ENCODE data around the gene TMTC2.
"Not testable (repeated sequence)": the region's sequence is repeated elsewhere in the genome, so short reads cannot be mapped to it uniquely, and the experiment has no call there.

Gene TMTC2

DNA sequence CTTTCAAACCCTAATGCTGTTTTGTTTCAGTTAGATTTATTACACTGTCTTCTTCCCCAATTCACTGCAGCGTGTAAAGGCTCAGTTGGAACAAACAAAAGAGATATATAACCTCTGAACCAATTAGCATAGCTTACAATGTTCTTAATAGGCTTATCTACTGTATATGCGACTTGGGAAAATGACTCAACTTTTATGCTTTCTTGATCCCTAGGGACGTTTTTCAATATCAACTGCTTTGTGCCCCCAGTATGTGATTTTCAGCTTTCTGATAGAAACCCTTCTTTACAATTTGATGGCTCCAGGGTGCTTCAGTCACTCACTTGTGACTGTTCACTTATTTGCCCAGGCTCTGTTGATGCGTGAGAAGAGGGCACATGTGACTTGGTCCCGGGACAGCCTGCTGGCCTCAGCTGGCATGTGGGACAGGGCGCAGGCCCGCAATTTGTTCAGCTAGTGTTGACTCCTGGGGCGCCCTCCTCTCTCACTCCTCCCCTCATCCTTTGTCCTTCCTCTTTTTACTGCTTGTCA lies 107.1 kb downstream of the TMTC2 start:
- no peaks in the 10 kb centered on the region for H3K9me3 ChIP-seq (ENCODE audit: control insufficient read depth, low read length)
- H3K36me3 ChIP-seq (ENCODE audit: control insufficient read depth, insufficient read depth, low read length, severe bottlenecking), result no peaks in the 10 kb centered on the region
- DNase-seq (ENCODE audit: low read depth), result no peak
- no peaks in the 10 kb centered on the region for H3K27me3 ChIP-seq (replicated peaks; ENCODE audit: control insufficient read depth, insufficient read depth, low read length)
- H3K9ac ChIP-seq (ENCODE audit: low read length), result no peak overlapping the region
- H3K4me3 ChIP-seq (ENCODE audit: low read length), result no peak overlapping the region
- H3K4me1 ChIP-seq (ENCODE audit: control insufficient read depth, insufficient read depth, low read length), result no peaks in the 10 kb centered on the region

GRCh38 chr12:82797480-82797879 lies 110.8 kb downstream of the TMTC2 start:
- H3K9me3 ChIP-seq (ENCODE audit: control insufficient read depth, low read length), result no peaks in the 10 kb centered on the region
- H3K4me3 ChIP-seq (ENCODE audit: low read length), result no peak overlapping the region
- H3K4me1 ChIP-seq (ENCODE audit: control insufficient read depth, insufficient read depth, low read length), result no peaks in the 10 kb centered on the region
- no peaks in the 10 kb centered on the region for H3K36me3 ChIP-seq (ENCODE audit: control insufficient read depth, insufficient read depth, low read length, severe bottlenecking)
- no peak for DNase-seq (ENCODE audit: low read depth)
- H3K9ac ChIP-seq (ENCODE audit: low read length), result no peak overlapping the region
- H3K27me3 ChIP-seq (replicated peaks; ENCODE audit: control insufficient read depth, insufficient read depth, low read length), result no peaks in the 10 kb centered on the region

- no peak for DNase-seq (ENCODE audit: low read depth)
- H3K9ac ChIP-seq (ENCODE audit: low read length), result no peak overlapping the region
- H3K4me1 ChIP-seq (ENCODE audit: control insufficient read depth, insufficient read depth, low read length), result no peaks in the 10 kb centered on the region
- no peaks in the 10 kb centered on the region for H3K9me3 ChIP-seq (ENCODE audit: control insufficient read depth, low read length)
- no peak overlapping the region for H3K4me3 ChIP-seq (ENCODE audit: low read length)
- H3K36me3 ChIP-seq (ENCODE audit: control insufficient read depth, insufficient read depth, low read length, severe bottlenecking), result no peaks in the 10 kb centered on the region
- no peaks in the 10 kb centered on the region for H3K27me3 ChIP-seq (replicated peaks; ENCODE audit: control insufficient read depth, insufficient read depth, low read length)
Observed at GRCh38 chr12:82800185-82800584, 113.5 kb downstream of the TMTC2 start.

DNA sequence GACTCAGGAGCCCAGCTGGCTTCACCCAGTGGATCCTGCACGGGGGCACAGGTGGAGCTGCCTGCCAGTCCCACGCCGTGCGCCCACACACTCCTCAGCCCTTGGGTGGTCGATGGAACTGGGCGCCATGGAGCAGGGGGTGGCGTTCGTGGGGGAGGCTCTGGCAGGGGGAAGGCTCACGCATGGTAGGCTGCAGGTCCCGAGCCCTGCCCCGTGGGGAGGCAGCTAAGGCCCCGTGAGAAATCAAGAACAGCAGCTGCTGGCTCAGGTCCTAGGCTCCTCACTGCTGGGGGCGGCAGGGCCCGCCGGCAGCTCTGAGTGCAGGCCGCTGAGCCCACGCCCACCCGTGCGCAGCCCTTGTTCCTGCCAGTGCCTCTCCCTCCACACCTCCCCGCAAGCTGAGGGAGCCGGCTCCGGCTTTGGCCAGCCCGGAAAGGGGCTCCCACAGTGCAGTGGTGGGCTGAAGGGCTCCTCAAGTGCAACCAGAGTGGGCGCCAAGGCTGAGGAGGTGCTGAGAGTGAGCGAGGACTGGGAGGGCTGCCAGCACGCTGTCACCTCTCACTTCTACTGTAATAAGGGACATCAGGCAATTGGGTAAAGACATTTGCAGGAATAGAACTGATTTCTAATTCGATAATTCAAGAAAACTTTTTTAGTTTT lies 115.4 kb downstream of the TMTC2 start:
- DNase-seq (ENCODE audit: low read depth), result no peak
- no peak overlapping the region for H3K9ac ChIP-seq (ENCODE audit: low read length)
- H3K4me1 ChIP-seq (ENCODE audit: control insufficient read depth, insufficient read depth, low read length), result no peaks in the 10 kb centered on the region
- H3K9me3 ChIP-seq (ENCODE audit: control insufficient read depth, low read length), result no peaks in the 10 kb centered on the region
- no peaks in the 10 kb centered on the region for H3K27me3 ChIP-seq (replicated peaks; ENCODE audit: control insufficient read depth, insufficient read depth, low read length)
- H3K4me3 ChIP-seq (ENCODE audit: low read length), result no peak overlapping the region
- H3K36me3 ChIP-seq (ENCODE audit: control insufficient read depth, insufficient read depth, low read length, severe bottlenecking), result no peaks in the 10 kb centered on the region

GRCh38 chr12:82803201-82803600 lies 116.5 kb downstream of the TMTC2 start:
- no peak overlapping the region for H3K9ac ChIP-seq (ENCODE audit: low read length)
- DNase-seq (ENCODE audit: low read depth), result no peak
- no peaks in the 10 kb centered on the region for H3K36me3 ChIP-seq (ENCODE audit: control insufficient read depth, insufficient read depth, low read length, severe bottlenecking)
- H3K4me3 ChIP-seq (ENCODE audit: low read length), result no peak overlapping the region
- no peaks in the 10 kb centered on the region for H3K9me3 ChIP-seq (ENCODE audit: control insufficient read depth, low read length)
- no peaks in the 10 kb centered on the region for H3K27me3 ChIP-seq (replicated peaks; ENCODE audit: control insufficient read depth, insufficient read depth, low read length)
- no peaks in the 10 kb centered on the region for H3K4me1 ChIP-seq (ENCODE audit: control insufficient read depth, insufficient read depth, low read length)

GRCh38 chr12:82804601-82805000 lies 117.9 kb downstream of the TMTC2 start:
- Histone ChIP-seq H3K4me3 (ENCODE audit: low read length) (no peak overlapping the region), H3K36me3 (ENCODE audit: control insufficient read depth, insufficient read depth, low read length, severe bottlenecking) (no peaks in the 10 kb centered on the region), H3K9ac (ENCODE audit: low read length) (no peak overlapping the region), H3K27me3 (replicated peaks; ENCODE audit: control insufficient read depth, insufficient read depth, low read length) (no peaks in the 10 kb centered on the region), H3K4me1 (ENCODE audit: control insufficient read depth, insufficient read depth, low read length) (no peaks in the 10 kb centered on the region), H3K9me3 (ENCODE audit: control insufficient read depth, low read length) (no peaks in the 10 kb centered on the region)
- DNase-seq (ENCODE audit: low read depth), result no peak

DNA sequence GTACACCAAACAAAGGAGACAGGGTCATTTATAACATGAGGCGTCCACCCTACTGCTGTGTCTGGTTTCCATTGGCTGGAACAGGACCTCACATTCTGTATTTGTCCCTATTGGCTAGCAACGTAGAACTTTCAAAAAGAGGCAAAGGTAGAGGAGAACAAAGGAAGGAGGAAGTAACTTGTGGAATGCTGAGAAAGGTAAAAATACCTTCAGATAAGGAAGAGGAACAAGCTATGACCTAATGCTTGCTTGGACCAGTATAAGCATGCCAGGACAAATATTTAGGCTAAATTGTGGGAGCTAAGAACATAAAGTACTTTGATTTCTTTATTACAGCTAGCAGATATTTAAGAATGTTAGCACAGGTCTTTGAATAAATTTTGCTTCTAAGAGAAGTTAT lies 118.3 kb downstream of the TMTC2 start:
- H3K9ac ChIP-seq (ENCODE audit: low read length); H3K9me3 ChIP-seq (ENCODE audit: control insufficient read depth, low read length); H3K36me3 ChIP-seq (ENCODE audit: control insufficient read depth, insufficient read depth, low read length, severe bottlenecking); H3K4me1 ChIP-seq (ENCODE audit: control insufficient read depth, insufficient read depth, low read length); H3K27me3 ChIP-seq (replicated peaks; ENCODE audit: control insufficient read depth, insufficient read depth, low read length); H3K4me3 ChIP-seq (ENCODE audit: low read length); DNase-seq (ENCODE audit: low read depth): not testable (repeated sequence)

GRCh38 chr12:82805812-82806497 lies 119.2 kb downstream of the TMTC2 start:
- Histone ChIP-seq H3K4me3 (ENCODE audit: low read length) (no peak overlapping the region), H3K36me3 (ENCODE audit: control insufficient read depth, insufficient read depth, low read length, severe bottlenecking) (no peaks in the 10 kb centered on the region), H3K9me3 (ENCODE audit: control insufficient read depth, low read length) (no peaks in the 10 kb centered on the region)

DNA sequence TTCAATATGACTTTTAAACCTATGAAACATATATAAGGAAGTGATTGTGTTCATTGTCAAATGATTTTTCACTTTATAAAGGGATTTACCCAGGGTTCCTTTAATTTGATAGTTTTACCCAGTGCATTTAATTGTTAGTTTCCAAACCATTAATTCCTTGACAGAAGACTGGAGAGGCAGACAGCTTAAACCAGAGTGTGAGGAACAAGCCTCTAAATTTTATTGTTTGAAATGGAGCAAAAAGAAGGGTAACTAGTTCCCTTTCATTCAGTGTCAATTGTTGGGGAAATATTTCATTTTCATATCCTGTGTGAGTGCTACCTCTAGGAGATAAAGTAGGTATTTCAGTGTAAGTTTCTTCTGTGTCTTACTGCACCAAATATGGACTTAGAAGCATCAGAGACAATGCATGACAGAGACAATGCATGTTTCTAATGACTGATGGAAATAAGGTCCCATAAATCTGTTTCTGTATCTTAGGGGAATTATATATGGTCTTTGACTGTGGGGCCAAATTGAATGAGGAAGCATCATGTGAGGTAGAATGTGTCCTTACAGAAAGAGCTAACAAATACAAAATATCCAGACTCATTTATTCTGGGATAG lies 120.5 kb downstream of the TMTC2 start:
- Histone ChIP-seq H3K27me3 (replicated peaks; ENCODE audit: control insufficient read depth, insufficient read depth, low read length) (no peaks in the 10 kb centered on the region), H3K9ac (ENCODE audit: low read length) (no peak overlapping the region), H3K9me3 (ENCODE audit: control insufficient read depth, low read length) (no peaks in the 10 kb centered on the region), H3K4me1 (ENCODE audit: control insufficient read depth, insufficient read depth, low read length) (no peaks in the 10 kb centered on the region), H3K4me3 (ENCODE audit: low read length) (no peak overlapping the region), H3K36me3 (ENCODE audit: control insufficient read depth, insufficient read depth, low read length, severe bottlenecking) (no peaks in the 10 kb centered on the region)
- no peak for DNase-seq (ENCODE audit: low read depth)

More at GRCh38 chr12:82805812-82806497, 119.2 kb downstream of the TMTC2 start:
- H3K9ac ChIP-seq (ENCODE audit: low read length), result no peak overlapping the region
- H3K4me1 ChIP-seq (ENCODE audit: control insufficient read depth, insufficient read depth, low read length), result no peaks in the 10 kb centered on the region
- H3K27me3 ChIP-seq (replicated peaks; ENCODE audit: control insufficient read depth, insufficient read depth, low read length), result no peaks in the 10 kb centered on the region
- DNase-seq (ENCODE audit: low read depth), result peak; percentile 28

- DNase-seq (ENCODE audit: low read depth), result no peak
- Histone ChIP-seq H3K9ac (ENCODE audit: low read length) (no peak overlapping the region), H3K36me3 (ENCODE audit: control insufficient read depth, insufficient read depth, low read length, severe bottlenecking) (no peaks in the 10 kb centered on the region), H3K9me3 (ENCODE audit: control insufficient read depth, low read length) (no peaks in the 10 kb centered on the region), H3K27me3 (replicated peaks; ENCODE audit: control insufficient read depth, insufficient read depth, low read length) (no peaks in the 10 kb centered on the region), H3K4me1 (ENCODE audit: control insufficient read depth, insufficient read depth, low read length) (no peaks in the 10 kb centered on the region), H3K4me3 (ENCODE audit: low read length) (no peak overlapping the region)
Observed at GRCh38 chr12:82810568-82810967, 123.9 kb downstream of the TMTC2 start.

DNA sequence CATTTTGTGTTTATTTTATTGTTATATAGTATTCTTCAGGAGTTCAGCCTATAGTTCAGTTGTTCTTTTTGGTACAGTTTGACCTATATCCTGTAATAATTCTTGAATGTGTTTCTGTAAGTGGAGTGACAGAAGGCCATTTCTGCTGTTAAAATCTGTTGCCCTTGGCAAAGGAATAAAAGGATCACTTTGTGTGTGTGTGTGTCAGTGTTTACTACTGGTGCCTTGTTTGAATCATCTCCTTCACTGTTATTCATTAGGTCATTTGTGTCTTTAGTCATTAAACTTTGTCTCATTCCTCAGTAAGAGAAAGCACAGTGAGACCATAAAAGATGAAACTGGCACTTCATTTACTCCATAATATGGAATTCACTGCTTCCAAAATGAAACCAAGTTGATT lies 130.7 kb downstream of the TMTC2 start:
- H3K4me3 ChIP-seq (ENCODE audit: low read length), result no peak overlapping the region
- DNase-seq (ENCODE audit: low read depth), result no peak
- H3K9ac ChIP-seq (ENCODE audit: low read length), result no peak overlapping the region
- H3K9me3 ChIP-seq (ENCODE audit: control insufficient read depth, low read length), result no peaks in the 10 kb centered on the region
- no peaks in the 10 kb centered on the region for H3K36me3 ChIP-seq (ENCODE audit: control insufficient read depth, insufficient read depth, low read length, severe bottlenecking)
- H3K27me3 ChIP-seq (replicated peaks; ENCODE audit: control insufficient read depth, insufficient read depth, low read length), result no peaks in the 10 kb centered on the region
- H3K4me1 ChIP-seq (ENCODE audit: control insufficient read depth, insufficient read depth, low read length), result peaks cover 15% of the 10 kb centered on the region
